HG02610 (cell line): Measurements from ENCODE around the gene SOX15.

ENCODE experiments used
- ATAC-seq: cut with Tn5 transposase; IDR thresholded peaks from one replicate; pipeline ENCODE4 v1.9.1; 2021; ENCODE audit warnings: mild to moderate bottlenecking, moderate library complexity; ENCODE audit not compliant: unreplicated experiment

The SOX15 gene

GRCh38 chr17:7559320-7560171 lies 30.3 kb downstream of the SOX15 start:
- ATAC-seq, result no peak

- ATAC-seq, result no peak
These were observed 31.2 kb downstream of the SOX15 start, which contains the start of gene TNFSF13 for GRCh38 chr17:7558544-7559319. Gene TNFSF13 (plus strand): TSS chr17:7558750. CDS start chr17:7559040, 290 bp downstream.

- ATAC-seq, result peak; percentile 39
These were observed 31.9 kb downstream of the SOX15 start for GRCh38 chr17:7557775-7558543.

- ATAC-seq, result no peak
These were observed 32.6 kb downstream of the SOX15 start for GRCh38 chr17:7557147-7557764.

GRCh38 chr17:7556627-7557026 lies 33.3 kb downstream of the SOX15 start:
- ATAC-seq, result no peak

- no peak for ATAC-seq
These were observed 34.5 kb downstream of the SOX15 start for GRCh38 chr17:7555320-7555948.

- ATAC-seq, result no peak
These were observed 36.5 kb downstream of the SOX15 start for GRCh38 chr17:7553356-7553755.

- ATAC-seq, result no peak
These were observed 37.3 kb downstream of the SOX15 start for GRCh38 chr17:7552621-7553051.

- ATAC-seq, result no peak
These were observed 38.5 kb downstream of the SOX15 start for GRCh38 chr17:7551396-7551795.

- no peak for ATAC-seq
These were observed 39.5 kb downstream of the SOX15 start for GRCh38 chr17:7550344-7550743.

- peak; percentile 19 for ATAC-seq
These were observed 40.4 kb downstream of the SOX15 start for GRCh38 chr17:7549401-7550055.

- peak; percentile 42 for ATAC-seq
These were observed 41.1 kb downstream of the SOX15 start, which contains the start of gene TNFSF12 for GRCh38 chr17:7548585-7549400. Gene TNFSF12 (plus strand): TSS chr17:7549058. CDS start chr17:7549154, 96 bp downstream.

- ATAC-seq, result no peak
These were observed 45.0 kb downstream of the SOX15 start for GRCh38 chr17:7544911-7545310.

GRCh38 chr17:7541074-7541621 lies 48.7 kb downstream of the SOX15 start:
- ATAC-seq, result no peak

- no peak for ATAC-seq
These were observed 50.9 kb downstream of the SOX15 start for GRCh38 chr17:7538891-7539545.
